ENCODE results near the gene DOCK6.

DOCK6 gene, protein sequence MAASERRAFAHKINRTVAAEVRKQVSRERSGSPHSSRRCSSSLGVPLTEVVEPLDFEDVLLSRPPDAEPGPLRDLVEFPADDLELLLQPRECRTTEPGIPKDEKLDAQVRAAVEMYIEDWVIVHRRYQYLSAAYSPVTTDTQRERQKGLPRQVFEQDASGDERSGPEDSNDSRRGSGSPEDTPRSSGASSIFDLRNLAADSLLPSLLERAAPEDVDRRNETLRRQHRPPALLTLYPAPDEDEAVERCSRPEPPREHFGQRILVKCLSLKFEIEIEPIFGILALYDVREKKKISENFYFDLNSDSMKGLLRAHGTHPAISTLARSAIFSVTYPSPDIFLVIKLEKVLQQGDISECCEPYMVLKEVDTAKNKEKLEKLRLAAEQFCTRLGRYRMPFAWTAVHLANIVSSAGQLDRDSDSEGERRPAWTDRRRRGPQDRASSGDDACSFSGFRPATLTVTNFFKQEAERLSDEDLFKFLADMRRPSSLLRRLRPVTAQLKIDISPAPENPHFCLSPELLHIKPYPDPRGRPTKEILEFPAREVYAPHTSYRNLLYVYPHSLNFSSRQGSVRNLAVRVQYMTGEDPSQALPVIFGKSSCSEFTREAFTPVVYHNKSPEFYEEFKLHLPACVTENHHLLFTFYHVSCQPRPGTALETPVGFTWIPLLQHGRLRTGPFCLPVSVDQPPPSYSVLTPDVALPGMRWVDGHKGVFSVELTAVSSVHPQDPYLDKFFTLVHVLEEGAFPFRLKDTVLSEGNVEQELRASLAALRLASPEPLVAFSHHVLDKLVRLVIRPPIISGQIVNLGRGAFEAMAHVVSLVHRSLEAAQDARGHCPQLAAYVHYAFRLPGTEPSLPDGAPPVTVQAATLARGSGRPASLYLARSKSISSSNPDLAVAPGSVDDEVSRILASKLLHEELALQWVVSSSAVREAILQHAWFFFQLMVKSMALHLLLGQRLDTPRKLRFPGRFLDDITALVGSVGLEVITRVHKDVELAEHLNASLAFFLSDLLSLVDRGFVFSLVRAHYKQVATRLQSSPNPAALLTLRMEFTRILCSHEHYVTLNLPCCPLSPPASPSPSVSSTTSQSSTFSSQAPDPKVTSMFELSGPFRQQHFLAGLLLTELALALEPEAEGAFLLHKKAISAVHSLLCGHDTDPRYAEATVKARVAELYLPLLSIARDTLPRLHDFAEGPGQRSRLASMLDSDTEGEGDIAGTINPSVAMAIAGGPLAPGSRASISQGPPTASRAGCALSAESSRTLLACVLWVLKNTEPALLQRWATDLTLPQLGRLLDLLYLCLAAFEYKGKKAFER (N-terminal part only)

DNA sequence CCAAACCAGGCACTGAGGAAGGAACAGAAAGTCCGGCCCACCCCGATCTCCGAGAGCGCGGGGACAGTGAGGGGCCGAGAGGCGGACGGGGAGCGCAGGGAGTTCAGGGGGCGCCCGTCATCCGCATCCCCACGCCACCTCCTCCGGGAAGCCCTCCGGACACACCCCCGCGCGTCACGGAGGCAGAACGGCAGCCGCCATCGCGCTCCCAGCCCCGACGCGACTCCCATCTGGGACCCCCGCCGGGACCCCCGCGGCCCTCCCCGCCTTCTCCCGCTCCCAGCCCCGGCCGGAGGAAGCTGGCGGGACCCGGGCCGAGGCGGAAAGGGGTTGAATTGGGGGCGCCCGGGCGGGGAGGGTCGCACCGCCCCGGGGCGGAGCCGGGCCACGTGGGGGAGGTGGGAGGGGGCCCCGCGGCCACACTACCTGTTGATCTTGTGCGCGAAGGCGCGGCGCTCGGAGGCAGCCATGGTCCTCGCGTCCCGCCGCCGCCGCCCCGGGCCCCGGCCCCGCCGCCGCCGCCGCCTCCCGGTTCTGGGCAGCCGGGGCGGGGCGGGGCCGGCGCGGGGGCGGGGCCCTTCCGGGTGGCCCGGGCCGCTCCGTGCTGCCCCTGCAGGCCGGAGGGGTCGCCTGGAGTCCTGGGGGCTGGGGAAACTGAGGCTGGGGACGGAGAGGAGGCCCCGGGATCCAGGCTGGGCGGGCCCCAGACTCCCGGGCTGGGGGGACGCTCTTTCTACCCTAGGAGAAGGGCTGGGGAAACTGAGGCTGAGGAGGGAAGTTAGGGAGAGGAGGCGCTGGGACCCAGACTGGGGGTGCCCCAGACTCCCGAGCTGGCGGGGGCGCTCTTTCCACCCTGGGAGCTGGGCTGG is at the start of gene DOCK6:
TSS of gene DOCK6 (minus strand) at position 554 of the 869 bp plus-strand sequence. CDS start at position 470, 84 bp downstream.
- no peak for DNase-seq

DNA sequence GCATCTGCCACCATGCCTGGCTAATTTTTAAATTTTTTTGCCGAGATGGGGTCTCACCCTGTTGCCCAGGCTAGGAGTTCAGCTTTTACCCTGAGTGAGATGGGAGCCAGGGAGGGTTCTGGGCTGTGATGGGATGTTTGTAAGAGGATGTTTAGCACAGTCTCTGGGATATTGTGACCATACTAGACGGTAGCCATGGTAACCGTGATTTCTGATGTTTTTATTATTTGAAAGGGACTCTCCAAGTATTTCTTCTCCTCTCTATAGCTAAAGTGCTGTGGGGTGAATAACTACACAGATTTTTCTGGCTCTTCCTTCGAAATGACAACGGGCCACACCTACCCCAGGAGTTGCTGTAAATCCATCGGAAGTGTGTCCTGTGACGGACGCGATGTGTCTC is 44.0 kb upstream of the DOCK6 start:
- DNase-seq: no peak

DNA sequence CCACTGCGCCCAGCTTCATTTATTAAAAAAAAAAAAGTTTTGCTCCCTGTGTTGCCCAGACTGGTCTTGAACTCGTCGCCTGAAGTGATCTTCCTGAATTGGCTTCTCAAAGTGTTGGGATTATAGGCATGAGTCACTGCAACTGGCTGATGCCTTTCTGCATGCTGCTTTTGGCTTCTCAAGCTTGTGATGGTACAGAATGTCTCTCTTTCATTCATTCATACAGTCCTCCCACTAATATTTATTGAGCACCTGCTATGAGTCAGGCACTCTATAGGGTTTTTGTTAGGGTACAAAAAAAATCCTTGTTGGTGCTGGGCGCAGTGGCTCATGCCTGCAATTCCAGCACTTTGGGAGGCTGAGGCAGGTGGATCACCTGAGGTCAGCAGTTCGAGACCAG is 42.6 kb upstream of the DOCK6 start:
- DNase-seq: no peak

DNA sequence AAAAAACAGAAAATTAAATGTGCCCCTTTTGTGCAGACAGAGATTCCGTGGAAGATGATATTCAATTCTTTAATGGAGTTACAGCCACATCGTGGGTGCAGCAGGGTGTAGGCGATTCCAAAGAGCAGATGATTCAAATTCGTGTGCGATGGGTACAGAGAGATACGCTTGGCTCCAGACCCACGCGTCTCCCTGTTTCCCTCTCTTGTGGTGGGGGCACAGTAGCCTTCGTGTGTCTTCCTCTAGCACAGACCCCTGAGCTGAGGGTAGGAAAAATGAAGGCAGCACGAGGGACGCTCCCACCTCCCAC is 38.4 kb upstream of the DOCK6 start:
- DNase-seq: no peak

DNA sequence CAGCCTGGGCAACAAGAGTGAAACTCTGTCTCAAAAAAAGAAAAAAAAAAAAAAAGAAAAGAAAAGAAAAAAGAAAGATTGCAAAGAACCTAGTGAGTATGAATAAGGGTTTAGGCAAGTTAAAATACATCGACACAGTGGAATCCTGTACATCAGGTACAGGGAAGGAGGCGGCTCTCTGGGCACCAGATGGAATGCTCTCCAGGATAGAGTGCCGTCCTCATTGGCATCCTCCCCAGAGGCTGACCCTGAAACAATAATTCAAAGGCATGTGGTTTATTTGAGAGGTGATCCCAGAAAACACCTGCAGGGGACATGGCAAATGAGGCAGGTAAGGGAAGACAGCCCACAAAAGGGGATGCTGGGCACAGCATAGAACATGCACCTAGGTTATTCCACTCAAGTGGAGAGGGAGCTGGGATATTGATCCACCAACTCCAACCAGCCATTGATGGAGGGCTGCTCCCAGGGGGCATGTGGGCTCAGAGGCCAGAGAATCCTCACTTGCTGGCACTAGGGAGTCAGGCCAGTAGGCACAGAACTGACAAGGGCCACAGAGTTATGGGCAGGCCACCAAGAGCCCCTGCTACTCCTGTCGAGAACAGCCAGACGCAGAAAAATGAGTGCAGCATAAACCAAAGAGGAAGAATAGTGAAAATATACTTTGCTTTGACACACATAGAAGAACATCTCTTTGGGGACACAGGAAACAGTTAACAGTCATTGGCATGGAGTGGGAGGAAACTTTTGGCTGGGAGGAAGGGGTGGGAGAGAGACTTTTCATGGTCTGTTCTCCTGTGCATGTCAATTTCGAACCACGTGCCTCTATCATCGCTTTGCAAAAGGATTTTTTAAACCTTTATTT is 37.9 kb upstream of the DOCK6 start:
- DNase-seq: no peak

DNA sequence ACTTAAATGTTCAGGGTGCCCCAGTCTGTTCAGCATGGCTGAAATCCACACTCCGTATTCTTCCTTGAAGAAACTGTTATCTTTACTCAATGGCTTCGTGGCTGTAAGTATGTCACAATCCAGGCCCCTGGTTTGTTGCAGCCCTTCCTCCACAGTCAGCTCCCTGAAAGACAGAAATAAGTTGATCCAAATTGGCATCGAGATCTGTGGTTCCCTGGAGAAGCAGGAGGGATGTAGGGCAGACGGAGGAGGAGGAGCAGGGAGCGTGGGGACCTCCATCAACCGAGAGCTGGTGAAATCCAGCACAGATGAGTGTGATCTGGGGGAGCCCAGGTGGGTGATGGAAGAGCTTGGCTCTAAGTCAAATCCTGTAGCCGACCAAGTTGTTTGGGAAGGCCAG is 33.9 kb upstream of the DOCK6 start:
- no peak for DNase-seq

DNA sequence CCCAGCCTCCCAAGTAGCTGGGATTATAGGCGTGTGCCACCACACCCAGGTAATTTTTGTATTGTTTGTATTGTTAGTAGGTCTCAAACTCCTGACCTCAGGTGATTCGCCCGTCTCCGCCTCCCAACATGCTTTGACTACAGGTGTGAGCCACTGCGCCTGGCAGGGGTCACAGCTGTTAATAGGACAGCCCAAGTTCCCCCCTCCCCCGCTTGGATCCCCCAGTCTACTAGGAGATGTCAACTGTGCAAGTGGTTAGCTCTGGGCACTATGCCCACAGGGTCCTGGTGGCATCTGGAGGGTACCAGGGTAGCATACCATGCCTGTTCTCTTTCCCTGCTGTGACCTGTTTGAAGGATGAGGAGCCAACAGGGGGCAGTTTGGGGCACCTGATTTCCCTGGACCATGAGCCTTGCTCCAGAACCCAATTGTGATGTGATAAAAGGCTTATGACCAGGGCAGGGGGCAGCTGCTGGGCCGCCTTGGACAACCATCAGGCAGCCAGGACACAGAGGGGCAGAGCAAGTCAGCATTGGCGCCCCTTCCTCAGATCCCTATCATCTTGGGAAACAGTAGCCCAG is 33.4 kb upstream of the DOCK6 start, which contains the start of gene TSPAN16:
TSS of gene TSPAN16 (plus strand) at position 496 of the 581 bp plus-strand sequence. CDS start 138 bp downstream, outside the sequence.
- DNase-seq: peak; percentile 54

DNA sequence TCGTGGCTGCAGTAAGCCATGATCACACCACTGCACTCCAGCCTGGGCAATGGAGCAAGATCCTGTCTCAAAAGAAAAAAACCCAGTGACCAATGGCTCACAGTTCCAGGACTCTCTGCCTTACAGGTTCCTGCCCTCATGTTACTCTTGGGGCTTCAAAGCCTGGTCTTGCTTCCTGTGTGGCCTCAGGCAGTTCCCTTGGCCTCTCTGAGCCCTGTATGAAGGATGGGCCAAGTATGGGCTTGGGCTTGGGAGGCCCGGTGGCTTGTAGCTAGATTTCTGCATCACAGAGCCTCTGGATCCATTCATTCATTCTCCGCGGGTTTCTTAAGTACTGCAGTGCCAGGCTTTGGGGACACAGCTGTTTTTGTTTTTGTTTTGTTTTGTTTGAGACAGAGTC is 32.9 kb upstream of the DOCK6 start:
- no peak for DNase-seq

DNA sequence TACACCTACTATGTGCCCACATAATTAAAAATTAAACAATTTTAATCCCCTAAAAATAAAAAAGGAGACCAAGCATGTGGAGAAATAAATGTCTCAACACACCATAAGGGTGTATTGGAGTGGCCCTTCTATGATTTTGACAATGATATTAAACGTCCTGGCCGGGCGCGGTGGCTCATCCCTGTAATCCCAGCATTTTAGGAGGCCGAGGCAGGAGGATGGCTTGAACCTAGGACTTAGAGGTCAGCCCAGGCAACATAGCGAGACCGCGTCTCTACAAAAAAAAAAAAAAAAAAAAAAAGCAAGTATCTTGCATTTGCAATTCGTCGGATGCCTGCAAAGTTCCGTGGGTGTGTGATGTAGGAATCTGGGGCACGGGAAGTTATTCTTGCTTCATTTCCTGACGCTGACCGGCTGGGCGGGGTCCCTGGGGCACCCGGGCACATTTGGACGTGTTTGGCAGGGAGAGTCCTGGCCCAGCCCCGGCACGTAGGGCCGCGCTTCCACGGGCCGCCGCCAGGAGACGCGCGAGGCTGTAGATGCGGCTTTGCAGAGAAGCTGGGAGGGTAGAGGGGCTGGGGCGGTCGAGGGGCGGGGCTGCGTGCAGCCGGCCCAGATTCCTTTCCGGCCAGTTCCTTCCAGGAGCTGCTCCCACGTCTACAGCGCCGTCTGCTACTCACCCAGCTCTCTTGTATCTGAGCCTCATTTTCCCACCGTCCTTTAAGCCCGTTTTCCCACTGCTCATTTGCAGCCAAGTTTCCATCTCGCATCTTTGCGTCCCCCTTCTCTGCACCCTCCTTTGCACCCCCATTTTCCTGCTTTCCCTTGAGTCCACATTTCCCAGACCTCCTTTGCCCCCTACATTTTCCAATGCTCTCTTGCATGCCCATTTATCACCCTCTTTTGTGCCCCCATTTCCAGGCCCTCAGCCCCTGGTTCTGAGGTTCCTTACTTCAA is 31.4 kb upstream of the DOCK6 start:
- peak; percentile 55 for DNase-seq

DNA sequence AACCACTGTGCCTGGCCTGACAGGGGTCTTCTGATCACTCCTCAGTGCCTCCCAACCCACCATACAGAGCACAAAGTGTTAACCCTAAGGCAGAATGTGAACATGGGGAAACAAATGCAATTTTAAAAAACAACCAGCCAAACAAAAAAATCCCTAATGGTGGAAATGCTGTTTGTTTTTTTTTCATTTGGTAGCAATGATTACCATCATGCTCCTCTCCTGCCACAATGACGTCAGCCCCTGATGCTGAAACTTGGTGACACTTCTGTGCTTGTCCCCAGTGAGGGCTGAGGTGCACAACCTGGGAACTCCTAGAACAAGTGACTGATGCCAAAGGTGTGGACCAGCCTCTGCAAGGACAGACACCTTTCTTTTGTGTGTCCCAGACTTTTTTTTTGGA is 29.7 kb upstream of the DOCK6 start:
- DNase-seq: no peak

DNA sequence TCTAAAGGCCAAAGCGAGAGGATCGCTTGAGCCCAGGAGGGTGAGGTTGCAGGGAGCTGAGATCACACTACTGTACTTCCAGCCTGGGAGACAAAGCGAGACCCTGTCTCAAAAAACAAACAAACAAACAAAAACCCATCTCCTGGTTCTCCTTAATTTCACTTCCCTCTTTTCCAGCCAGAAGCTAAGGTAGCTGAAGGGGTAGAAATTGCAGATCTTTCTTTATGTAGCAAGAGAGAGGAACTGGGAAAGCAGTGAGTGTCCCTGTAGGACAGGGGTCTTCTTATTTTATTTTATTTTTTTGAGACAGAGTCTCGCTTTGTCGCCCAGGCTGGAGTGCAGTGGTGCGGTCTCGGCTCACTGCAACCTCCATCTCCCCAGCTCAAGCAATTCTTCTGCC is 29.1 kb upstream of the DOCK6 start:
- DNase-seq: no peak

DNA sequence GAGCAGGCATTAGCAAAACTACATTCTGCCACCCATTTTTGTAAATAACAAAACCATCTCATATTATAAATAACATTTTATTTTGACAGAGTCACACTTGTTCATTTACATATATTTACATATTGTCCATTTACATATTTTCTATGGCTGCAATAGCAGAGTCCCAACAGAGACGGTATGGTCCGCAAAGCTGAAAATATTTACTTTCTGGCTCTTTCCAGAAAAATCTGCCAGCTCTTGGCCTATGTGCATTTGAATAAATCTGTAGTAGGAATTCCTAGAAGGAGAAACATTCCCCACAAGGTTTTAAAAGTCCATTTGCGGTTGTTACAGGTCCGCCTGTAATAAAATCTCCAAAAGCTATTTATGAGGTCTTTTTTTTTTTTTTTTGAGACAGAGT is 27.9 kb upstream of the DOCK6 start:
- DNase-seq: no peak

DNA sequence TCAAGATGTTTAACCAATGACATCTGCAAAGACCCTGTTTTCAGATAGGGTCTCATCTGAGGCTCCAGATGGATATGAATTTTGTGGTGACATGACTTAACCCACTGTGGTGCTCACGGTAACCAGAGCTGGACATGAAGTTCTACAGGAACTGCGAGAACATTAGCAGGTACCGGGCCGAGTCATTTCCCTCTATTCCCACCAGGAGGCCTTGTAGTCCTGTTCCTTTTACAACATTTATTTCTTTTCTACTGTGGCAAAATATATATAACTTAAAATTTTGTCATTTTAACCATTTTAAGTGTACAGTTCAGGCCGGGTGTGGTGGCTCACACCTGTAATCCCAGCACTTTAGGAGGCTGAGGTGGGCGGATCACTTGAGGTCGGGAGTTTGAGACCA is 26.0 kb upstream of the DOCK6 start:
- DNase-seq: no peak

DNA sequence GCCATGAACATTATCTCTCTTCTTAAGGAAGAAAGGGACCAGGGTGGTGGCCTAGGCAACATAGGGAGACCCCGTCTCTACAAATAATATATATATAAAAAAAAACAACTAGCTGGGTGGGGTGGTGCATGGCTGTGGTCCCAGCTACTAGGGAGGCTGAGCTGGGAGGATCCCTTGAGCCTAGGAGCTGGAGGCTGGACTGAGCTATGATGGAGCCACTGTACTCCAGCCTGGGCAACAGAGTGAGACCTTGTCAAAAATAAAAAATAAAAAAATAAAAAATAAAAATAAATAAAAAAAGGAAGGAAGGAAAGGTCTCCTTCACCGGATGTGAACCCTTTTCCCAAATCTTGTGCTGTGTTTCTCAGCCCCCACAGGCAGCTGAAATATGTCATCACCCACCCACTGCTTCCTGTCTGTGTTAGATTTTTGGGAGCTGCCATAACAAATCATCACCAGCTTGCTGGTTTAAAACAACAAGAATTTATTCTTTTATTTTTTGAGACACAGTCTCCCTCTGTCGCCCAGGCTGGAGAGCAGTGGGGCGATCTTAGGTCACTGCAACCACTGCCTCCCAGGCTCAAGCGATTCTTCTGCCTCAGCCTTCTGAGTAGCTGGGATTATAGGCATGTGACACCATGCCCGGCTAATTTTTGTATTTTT is 24.1 kb upstream of the DOCK6 start:
- no peak for DNase-seq

DNA sequence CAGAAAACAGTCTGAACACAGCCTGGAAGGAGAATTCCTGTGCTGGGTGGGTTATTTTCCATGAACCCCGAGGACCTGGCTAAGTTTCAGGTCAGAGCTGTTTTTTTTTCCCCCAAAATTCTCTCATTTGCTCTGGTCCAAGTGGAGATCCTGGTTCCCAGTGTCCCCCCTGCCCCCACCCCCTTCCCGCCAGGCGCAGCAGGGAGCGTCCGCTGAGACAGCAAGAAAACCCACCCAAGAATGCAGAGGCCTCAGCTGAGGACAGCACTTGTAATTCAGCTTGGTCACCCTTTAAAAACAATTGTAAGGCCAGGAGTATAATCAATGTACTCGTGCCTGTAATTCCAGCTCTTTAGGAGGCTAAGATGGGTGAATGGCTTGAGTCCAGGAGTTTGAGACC is 22.2 kb upstream of the DOCK6 start:
- no peak for DNase-seq

DNA sequence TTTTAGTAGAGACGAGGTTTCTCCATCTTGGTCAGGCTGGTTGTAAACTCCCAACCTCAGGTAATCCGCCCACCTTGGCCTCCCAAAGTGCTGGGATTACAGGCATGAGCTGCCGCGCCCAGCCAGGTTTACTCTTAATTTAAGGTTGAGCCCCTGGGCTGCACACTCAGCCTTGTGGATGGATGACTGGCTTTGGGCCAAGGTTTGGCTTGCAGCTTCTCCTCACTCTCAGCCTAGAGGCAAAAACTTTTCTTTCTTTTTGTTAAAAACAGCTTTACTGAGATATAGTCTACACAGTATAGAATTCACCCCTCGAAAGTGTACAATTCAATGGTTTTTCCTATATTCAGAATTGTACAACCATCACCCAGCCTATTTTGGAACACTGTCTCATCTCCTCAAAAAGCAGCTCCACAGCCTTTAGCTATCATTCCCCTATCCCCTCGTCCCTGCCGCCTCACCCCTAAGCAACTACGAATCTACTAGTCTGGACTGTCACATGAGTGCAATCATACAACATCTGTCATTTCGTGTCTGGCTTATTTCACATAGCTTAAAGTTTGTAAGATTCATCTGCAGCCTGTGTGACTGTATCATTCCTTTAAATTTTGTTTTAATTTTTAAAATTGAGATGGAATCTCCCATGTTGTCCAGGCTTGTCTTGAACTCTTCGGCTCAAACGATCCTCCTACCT is 19.2 kb upstream of the DOCK6 start:
- DNase-seq: no peak

DNA sequence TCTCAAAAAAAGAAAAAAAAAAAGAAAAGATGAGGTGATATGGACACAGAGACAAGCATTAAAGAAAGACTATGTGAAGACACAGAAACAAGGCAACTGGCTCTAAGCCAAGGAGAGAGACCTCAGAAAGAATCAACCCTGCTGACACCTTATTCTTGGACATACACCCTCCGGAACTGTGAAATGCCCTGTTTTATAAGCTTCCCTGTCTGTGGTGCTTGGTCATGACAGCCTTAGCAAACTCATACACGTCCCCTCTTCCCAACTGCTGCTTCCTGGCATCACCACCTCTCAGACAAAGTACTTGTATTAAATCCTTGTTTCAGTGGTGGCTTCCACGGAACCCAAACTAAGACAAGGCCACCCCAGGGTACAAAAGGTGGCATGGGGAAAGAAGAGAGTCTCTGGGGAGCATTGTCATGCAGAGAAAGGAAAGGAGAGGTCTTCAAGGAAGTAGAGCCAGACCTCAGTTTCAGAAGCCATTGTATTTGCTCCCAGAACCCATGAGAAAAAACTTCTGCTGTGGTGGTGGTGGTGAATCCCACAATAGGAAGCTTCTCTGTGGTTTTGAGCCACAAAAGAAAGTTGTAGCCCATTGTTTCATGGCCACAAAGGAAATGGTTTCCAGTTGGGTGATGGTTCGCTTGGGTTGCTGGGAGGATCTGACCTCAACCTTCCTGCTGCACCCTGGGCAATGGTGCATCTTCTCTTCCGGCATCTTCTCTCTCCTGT is 17.3 kb upstream of the DOCK6 start:
- DNase-seq: no peak

DNA sequence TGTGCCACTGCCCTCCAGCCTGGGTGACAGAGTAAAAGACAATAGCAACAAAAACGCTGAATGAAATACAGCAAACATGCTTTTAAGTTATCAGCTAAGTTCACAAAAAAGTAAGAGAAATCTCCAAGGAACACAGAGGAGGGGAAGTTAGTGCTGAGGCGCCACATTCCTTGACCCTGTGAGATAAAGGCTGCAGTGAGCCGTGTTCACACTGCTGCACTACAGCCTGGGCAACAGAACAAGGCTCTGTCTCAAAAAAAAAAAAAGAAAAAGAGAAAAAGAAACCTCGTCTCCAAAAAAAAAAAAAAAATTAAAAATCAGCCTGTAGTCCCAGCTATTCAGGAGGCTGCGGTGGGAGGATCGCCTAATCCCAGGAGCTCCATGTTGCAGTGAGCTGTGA is 16.3 kb upstream of the DOCK6 start:
- DNase-seq: no peak

All from NCI-H1694 (cell line).